Uterus (tissue), 2 donors: ENCODE measurements around the gene CD8A.

ENCODE experiments used
- POLR2A ChIP-seq, 2 donors: fragments of 450-650 bp; IDR thresholded peaks; one replicate each; pipeline ENCODE4 v1.6.1; 2016; ENCODE audit warnings: antibody characterized with exemption in 2 of 2, mild to moderate bottlenecking in 1 of 2, moderate library complexity in 1 of 2
- TF ChIP-seq, protein P1 (sequence below), 4 experiments: fragments of 200-600 bp in 2 of 4; fragments of 450-650 bp in 2 of 4; sonication (generic) in 2 of 4; IDR thresholded peaks; one replicate each; pipeline ENCODE4 v1.5.1; 2016 to 2019; ENCODE audit warnings: antibody characterized with exemption in 4 of 4, mild to moderate bottlenecking in 2 of 4, moderate library complexity in 1 of 4

DNA sequence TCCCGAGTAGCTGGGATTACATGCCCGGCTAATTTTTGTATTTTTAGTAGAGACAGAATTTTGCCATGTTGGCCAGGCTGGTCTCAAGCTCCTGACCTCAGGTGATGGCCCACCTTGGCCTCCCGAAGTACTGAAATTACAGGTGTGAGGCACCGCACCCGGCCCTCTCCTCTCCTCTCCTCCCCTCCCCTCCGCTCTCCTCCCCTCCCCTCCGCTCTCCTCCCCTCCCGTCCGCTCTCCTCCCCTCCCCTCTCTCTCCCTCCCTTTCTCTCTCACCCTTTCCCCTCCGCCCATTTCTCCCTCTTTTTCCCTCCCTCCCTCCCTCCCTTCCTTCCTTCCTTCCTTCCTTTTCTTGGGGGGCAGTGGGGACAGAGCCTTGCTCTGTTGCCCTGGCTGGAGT lies 42.6 kb upstream of the CD8A start:
- TF ChIP-seq, protein P1, sequence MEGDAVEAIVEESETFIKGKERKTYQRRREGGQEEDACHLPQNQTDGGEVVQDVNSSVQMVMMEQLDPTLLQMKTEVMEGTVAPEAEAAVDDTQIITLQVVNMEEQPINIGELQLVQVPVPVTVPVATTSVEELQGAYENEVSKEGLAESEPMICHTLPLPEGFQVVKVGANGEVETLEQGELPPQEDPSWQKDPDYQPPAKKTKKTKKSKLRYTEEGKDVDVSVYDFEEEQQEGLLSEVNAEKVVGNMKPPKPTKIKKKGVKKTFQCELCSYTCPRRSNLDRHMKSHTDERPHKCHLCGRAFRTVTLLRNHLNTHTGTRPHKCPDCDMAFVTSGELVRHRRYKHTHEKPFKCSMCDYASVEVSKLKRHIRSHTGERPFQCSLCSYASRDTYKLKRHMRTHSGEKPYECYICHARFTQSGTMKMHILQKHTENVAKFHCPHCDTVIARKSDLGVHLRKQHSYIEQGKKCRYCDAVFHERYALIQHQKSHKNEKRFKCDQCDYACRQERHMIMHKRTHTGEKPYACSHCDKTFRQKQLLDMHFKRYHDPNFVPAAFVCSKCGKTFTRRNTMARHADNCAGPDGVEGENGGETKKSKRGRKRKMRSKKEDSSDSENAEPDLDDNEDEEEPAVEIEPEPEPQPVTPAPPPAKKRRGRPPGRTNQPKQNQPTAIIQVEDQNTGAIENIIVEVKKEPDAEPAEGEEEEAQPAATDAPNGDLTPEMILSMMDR (IDR thresholded peaks at IDR 0.05): no peak
- TF ChIP-seq POLR2A (IDR thresholded peaks at IDR 0.05): no peak
